Measurements from ENCODE around the gene CLIC5.

CLIC5 gene

GRCh38 chr6:45990162-45990561 lies 25.5 kb downstream of the CLIC5 start:
- DNase-seq = no peak

GRCh38 chr6:45988635-45989034 lies 27.0 kb downstream of the CLIC5 start:
- no peak for DNase-seq

GRCh38 chr6:45987856-45988255 lies 27.8 kb downstream of the CLIC5 start:
- DNase-seq = no peak

- no peak for DNase-seq
These were observed 28.9 kb downstream of the CLIC5 start for GRCh38 chr6:45986746-45987274.

GRCh38 chr6:45984788-45985425 lies 30.8 kb downstream of the CLIC5 start:
- no peak for DNase-seq

GRCh38 chr6:45984347-45984746 lies 31.3 kb downstream of the CLIC5 start:
- DNase-seq = no peak

GRCh38 chr6:45983062-45983461 lies 32.6 kb downstream of the CLIC5 start:
- DNase-seq = no peak

GRCh38 chr6:45982280-45983036 lies 33.2 kb downstream of the CLIC5 start:
- no peak for DNase-seq

- no peak for DNase-seq
These were observed 34.6 kb downstream of the CLIC5 start for GRCh38 chr6:45981046-45981445.

GRCh38 chr6:45979311-45979710 lies 36.3 kb downstream of the CLIC5 start:
- DNase-seq = no peak

GRCh38 chr6:45974596-45974995 lies 41.1 kb downstream of the CLIC5 start:
- no peak for DNase-seq

GRCh38 chr6:45972795-45973503 lies 42.7 kb downstream of the CLIC5 start:
- no peak for DNase-seq

- DNase-seq = no peak
These were observed 44.4 kb downstream of the CLIC5 start for GRCh38 chr6:45971287-45971686.

GRCh38 chr6:45970326-45970725 lies 45.3 kb downstream of the CLIC5 start:
- no peak for DNase-seq

- DNase-seq = no peak
These were observed 45.8 kb downstream of the CLIC5 start for GRCh38 chr6:45969883-45970282.

- no peak for DNase-seq
These were observed 46.6 kb downstream of the CLIC5 start for GRCh38 chr6:45969026-45969425.

GRCh38 chr6:45967363-45967762 lies 48.3 kb downstream of the CLIC5 start:
- DNase-seq = no peak

GRCh38 chr6:45966797-45967196 lies 48.9 kb downstream of the CLIC5 start:
- DNase-seq = no peak

GRCh38 chr6:45966340-45966739 lies 49.3 kb downstream of the CLIC5 start:
- DNase-seq = no peak

- DNase-seq = no peak
These were observed 49.9 kb downstream of the CLIC5 start for GRCh38 chr6:45965792-45966191.

GRCh38 chr6:45965007-45965406 lies 50.7 kb downstream of the CLIC5 start:
- DNase-seq = no peak

- DNase-seq = no peak
These were observed 51.4 kb downstream of the CLIC5 start for GRCh38 chr6:45964300-45964699.

GRCh38 chr6:45963896-45964295 lies 51.8 kb downstream of the CLIC5 start:
- no peak for DNase-seq

GRCh38 chr6:45961125-45961524 lies 54.5 kb downstream of the CLIC5 start:
- DNase-seq = no peak

Data from NCI-H187 treated with DMSO at 0.1 percent for 48 hours (cell line).